ENCODE measurements around the gene HJV.

The HJV gene

DNA sequence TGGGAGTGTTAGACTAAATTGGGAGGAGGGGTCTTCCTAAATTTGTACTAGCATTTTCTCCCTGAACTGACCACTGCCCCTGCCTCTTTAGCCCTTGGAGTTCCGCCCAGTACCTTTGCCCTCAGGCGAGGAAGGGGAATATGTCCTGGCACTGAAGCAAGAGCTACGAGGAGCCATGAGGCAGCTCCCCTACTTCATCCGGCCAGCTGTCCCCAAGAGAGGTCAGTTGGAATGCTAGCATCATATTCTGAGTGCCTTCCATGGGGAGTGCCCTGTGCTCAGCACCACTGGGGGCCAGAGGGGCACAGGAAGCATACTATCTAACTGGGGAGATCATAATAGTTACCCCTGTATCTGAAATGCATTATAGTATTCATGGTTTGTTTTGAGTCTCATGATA is 46.3 kb downstream of the HJV start:
- DNase-seq (ENCODE audit: low read depth) = no peak

GRCh38 chr1:145974721-145975120 is 46.8 kb downstream of the HJV start:
- DNase-seq (ENCODE audit: low read depth) = no peak

DNA sequence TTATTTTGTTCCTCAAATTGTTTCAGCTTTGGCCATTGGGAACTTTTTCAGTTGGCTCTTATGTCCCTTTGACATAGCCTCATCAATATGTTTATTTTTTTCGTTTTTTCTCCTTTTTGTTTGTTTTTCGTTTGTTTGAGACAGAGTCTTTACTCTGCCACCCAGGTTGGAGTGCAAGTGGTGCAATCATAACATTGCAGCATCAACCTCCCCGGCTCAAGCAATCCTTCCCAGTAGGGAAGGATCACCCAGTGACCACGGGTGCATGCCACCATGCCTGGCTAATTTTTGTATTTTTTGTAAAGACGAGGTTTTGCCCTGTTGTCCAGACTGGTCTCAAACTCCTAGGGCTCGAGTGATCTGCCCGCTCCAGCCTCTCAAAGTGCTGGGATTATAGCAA is 49.0 kb downstream of the HJV start:
- no peak for DNase-seq (ENCODE audit: low read depth)
